ENCODE measurements around the gene TECTA. TPM values are rescaled to one million over a fixed set of nuclear protein-coding genes. Genes with fewer than 3 reads are reported as not detected.
A peak's percentile ranks its signal among the peaks of the same experiment; 100 is the strongest.

Gene TECTA
- total RNA-seq, 1 donor = 0.72 TPM

- Histone ChIP-seq H2AFZ (ENCODE audit: low read length) (no peak overlapping the region), H3K4me1 (ENCODE audit: insufficient read depth, low read length) (no peaks in the 10 kb centered on the region), H4K20me1 (ENCODE audit: insufficient read depth, low read length) (no peaks in the 10 kb centered on the region), H3K9me3 (ENCODE audit: low read depth, low read length) (no peaks in the 10 kb centered on the region), H3K27ac (ENCODE audit: low read depth, low read length) (no peak overlapping the region), H3K36me3 (ENCODE audit: insufficient read depth, low read length) (no peaks in the 10 kb centered on the region), H3K27me3 (ENCODE audit: insufficient read depth, low read length) (peaks cover 1% of the 10 kb centered on the region), H3K79me2 (ENCODE audit: insufficient read depth, low read length) (no peaks in the 10 kb centered on the region), H3K4me3 (ENCODE audit: insufficient read depth, low read length) (no peak overlapping the region), H3K4me2 (ENCODE audit: insufficient read depth, low read length) (no peak overlapping the region)
- no peak for DNase-seq (ENCODE audit: insufficient read length, low spot score, missing footprints)
- no peak for TF ChIP-seq CTCF (IDR thresholded peaks at IDR 0.05; ENCODE audit: extremely low read depth, low read depth, low read length)
These were observed 106.6 kb downstream of the TECTA start for GRCh38 chr11:121207485-121208115.

GRCh38 chr11:121210445-121211080 lies 109.5 kb downstream of the TECTA start:
- Histone ChIP-seq H3K79me2 (ENCODE audit: insufficient read depth, low read length) (no peaks in the 10 kb centered on the region), H3K27me3 (ENCODE audit: insufficient read depth, low read length) (peaks cover 4% of the 10 kb centered on the region), H3K27ac (ENCODE audit: low read depth, low read length) (no peak overlapping the region), H3K4me2 (ENCODE audit: insufficient read depth, low read length) (no peak overlapping the region), H3K9me3 (ENCODE audit: low read depth, low read length) (no peaks in the 10 kb centered on the region), H4K20me1 (ENCODE audit: insufficient read depth, low read length) (no peaks in the 10 kb centered on the region), H2AFZ (ENCODE audit: low read length) (no peak overlapping the region), H3K36me3 (ENCODE audit: insufficient read depth, low read length) (no peaks in the 10 kb centered on the region), H3K4me3 (ENCODE audit: insufficient read depth, low read length) (no peak overlapping the region), H3K4me1 (ENCODE audit: insufficient read depth, low read length) (no peaks in the 10 kb centered on the region)
- no peak for TF ChIP-seq CTCF (IDR thresholded peaks at IDR 0.05; ENCODE audit: extremely low read depth, low read depth, low read length)
- DNase-seq (ENCODE audit: insufficient read length, low spot score, missing footprints) = no peak

GRCh38 chr11:121211626-121212025 lies 110.6 kb downstream of the TECTA start:
- Histone ChIP-seq H3K79me2 (ENCODE audit: insufficient read depth, low read length) (no peaks in the 10 kb centered on the region), H3K4me1 (ENCODE audit: insufficient read depth, low read length) (no peaks in the 10 kb centered on the region), H3K4me3 (ENCODE audit: insufficient read depth, low read length) (no peak overlapping the region), H3K4me2 (ENCODE audit: insufficient read depth, low read length) (no peak overlapping the region), H3K9me3 (ENCODE audit: low read depth, low read length) (no peaks in the 10 kb centered on the region), H4K20me1 (ENCODE audit: insufficient read depth, low read length) (no peaks in the 10 kb centered on the region), H2AFZ (ENCODE audit: low read length) (no peak overlapping the region), H3K27ac (ENCODE audit: low read depth, low read length) (no peak overlapping the region), H3K36me3 (ENCODE audit: insufficient read depth, low read length) (no peaks in the 10 kb centered on the region), H3K27me3 (ENCODE audit: insufficient read depth, low read length) (peaks cover 4% of the 10 kb centered on the region)
- TF ChIP-seq CTCF (IDR thresholded peaks at IDR 0.05; ENCODE audit: extremely low read depth, low read depth, low read length) = no peak
- DNase-seq (ENCODE audit: insufficient read length, low spot score, missing footprints) = no peak

- Histone ChIP-seq H3K36me3 (ENCODE audit: insufficient read depth, low read length) (no peaks in the 10 kb centered on the region), H2AFZ (ENCODE audit: low read length) (no peak overlapping the region), H3K4me2 (ENCODE audit: insufficient read depth, low read length) (no peak overlapping the region), H3K27me3 (ENCODE audit: insufficient read depth, low read length) (peaks cover 4% of the 10 kb centered on the region), H3K4me3 (ENCODE audit: insufficient read depth, low read length) (no peak overlapping the region), H3K4me1 (ENCODE audit: insufficient read depth, low read length) (no peaks in the 10 kb centered on the region), H3K27ac (ENCODE audit: low read depth, low read length) (no peak overlapping the region), H4K20me1 (ENCODE audit: insufficient read depth, low read length) (no peaks in the 10 kb centered on the region), H3K9me3 (ENCODE audit: low read depth, low read length) (no peaks in the 10 kb centered on the region), H3K79me2 (ENCODE audit: insufficient read depth, low read length) (no peaks in the 10 kb centered on the region)
- peak; percentile 32 for DNase-seq (ENCODE audit: insufficient read length, low spot score, missing footprints)
- TF ChIP-seq CTCF (IDR thresholded peaks at IDR 0.05; ENCODE audit: extremely low read depth, low read depth, low read length) = no peak
These were observed 111.7 kb downstream of the TECTA start for GRCh38 chr11:121212536-121213361.

Data from osteoblast (primary cell).